ENCODE measurements around the gene C4orf50. TPM values are rescaled to one million over a fixed set of nuclear protein-coding genes. Genes with fewer than 3 reads are reported as not detected.

Gene C4orf50
- total and polyA plus RNA-seq, 4 donors = under 0.01 to 0.17 TPM; not detected in 2

GRCh38 chr4:5866841-5867813 lies 151.1 kb downstream of the C4orf50 start (continued):
- TF ChIP-seq YY1 (IDR thresholded peaks at IDR 0.05) (no peak), MAX (IDR thresholded peaks at IDR 0.05) (no peak), GABPA (IDR thresholded peaks at IDR 0.05 in 1 of 2, conservative IDR thresholded peaks at IDR 0.05 in 1 of 2) (no peak), ATF3 (IDR thresholded peaks at IDR 0.05) (no peak), SP1 (IDR thresholded peaks at IDR 0.05) (no peak)

- no peaks in the 10 kb centered on the region for H3K4me1 ChIP-seq (ENCODE audit: control insufficient read depth in 4 of 4, insufficient read depth in 4 of 4, low read length in 3 of 4)
- no peak overlapping the region for H3K4me3 ChIP-seq (ENCODE audit: low read depth in 1 of 3, low read length in 3 of 3)
- no peak overlapping the region for H3K27ac ChIP-seq (ENCODE audit: low read depth in 1 of 2, low read length in 2 of 2)
- WGBS = 59% methylated on average over 12 of the region's 12 CpGs
- no peak for DNase-seq (ENCODE audit: low spot score)
- H3K9ac ChIP-seq (ENCODE audit: low read depth in 1 of 2, low read length in 2 of 2) = no peak overlapping the region
- TF ChIP-seq CTCF (IDR thresholded peaks at IDR 0.05; ENCODE audit: low read depth, low read length, missing input control) (no peak), HNF4A (conservative IDR thresholded peaks at IDR 0.05) (no peak), TAF1 (conservative IDR thresholded peaks at IDR 0.05) (no peak), HNF4G (IDR thresholded peaks at IDR 0.05) (no peak), ATF3 (IDR thresholded peaks at IDR 0.05) (no peak), NR2F2 (IDR thresholded peaks at IDR 0.05) (no peak), GABPA (IDR thresholded peaks at IDR 0.05 in 1 of 2, conservative IDR thresholded peaks at IDR 0.05 in 1 of 2) (no peak), YY1 (IDR thresholded peaks at IDR 0.05) (no peak), REST (IDR thresholded peaks at IDR 0.05) (no peak), SP1 (IDR thresholded peaks at IDR 0.05) (no peak), FOXA2 (IDR thresholded peaks at IDR 0.05) (no peak), RAD21 (IDR thresholded peaks at IDR 0.05) (no peak), JUND (IDR thresholded peaks at IDR 0.05) (no peak), MAX (IDR thresholded peaks at IDR 0.05) (no peak), ZBTB33 (IDR thresholded peaks at IDR 0.05) (no peak), FOXA1 (IDR thresholded peaks at IDR 0.05) (no peak)
- H3K36me3 ChIP-seq (ENCODE audit: control insufficient read depth in 4 of 4, insufficient read depth in 3 of 4, low read depth in 1 of 4, low read length in 3 of 4) = no peaks in the 10 kb centered on the region
- no peaks in the 10 kb centered on the region for H3K9me3 ChIP-seq (ENCODE audit: control insufficient read depth in 4 of 4, low read length in 3 of 4)
- H3K27me3 ChIP-seq (ENCODE audit: control insufficient read depth in 4 of 4, insufficient read depth in 4 of 4, low read length in 3 of 4) = peaks cover 0 to 8% (median 2%) of the 10 kb centered on the region in 4 donors
Observed at GRCh38 chr4:5865896-5866599, 152.2 kb downstream of the C4orf50 start.
